Activated B cell treated with CpG ODN at 0.5 μM for 24 hours (primary cell): Measurements from ENCODE around the gene KCNJ1. TPM values are rescaled to one million over a fixed set of nuclear protein-coding genes. Genes with fewer than 3 reads are reported as not detected.

Experiments used
- ATAC-seq: fragments of 200-7000 bp; cut with Tn5 transposase; one replicate; pipeline ENCODE4 v1.10.0; 2021; ENCODE audit warnings: low read depth, mild to moderate bottlenecking, moderate library complexity
- CTCF ChIA-PET: fragments of 350-600 bp; sonication (Branson Sonifier 250); formaldehyde crosslinking; loops from one replicate; lab custom pipeline; 2021; ENCODE audit warnings: antibody characterized with exemption; lab: Charles Lee
- POLR2A ChIA-PET: fragments of 350-600 bp; sonication (Branson Sonifier 250); formaldehyde crosslinking; loops from one replicate; lab custom pipeline; 2021; ENCODE audit warnings: antibody characterized with exemption; lab: Charles Lee
- DNase-seq: peaks from one replicate; pipeline ENCODE4 v3.0.0; 2022
- H3K27ac Mint-ChIP-seq: one replicate; pipeline ENCODE4 v1.8.0; 2020; ENCODE audit warnings: mixed read lengths
- H3K27me3 Mint-ChIP-seq: one replicate; pipeline ENCODE4 v1.8.0; 2021; ENCODE audit warnings: mixed read lengths
- H3K36me3 Mint-ChIP-seq: one replicate; pipeline ENCODE4 v1.8.0; 2021; ENCODE audit warnings: low read depth, mixed read lengths
- H3K4me1 Mint-ChIP-seq: one replicate; pipeline ENCODE4 v1.8.0; 2021; ENCODE audit warnings: mixed read lengths
- H3K4me3 Mint-ChIP-seq: one replicate; pipeline ENCODE4 v1.8.0; 2020; ENCODE audit warnings: mild to moderate bottlenecking, mixed read lengths
- H3K9me3 Mint-ChIP-seq: one replicate; pipeline ENCODE4 v1.8.0; 2020; ENCODE audit warnings: mixed read lengths
- intact Hi-C: fragments of 100-400 bp; cut with micrococcal nuclease; formaldehyde crosslinking; loops from one replicate; pipeline ENCODE4 v1.15.1; 2024
- total RNA-seq: library from RNA; stranded (reverse); gene quantifications from 2 replicates; pipeline ENCODE4 v1.2.3, GENCODE V29; 2022
- TF ChIP-seq, protein P1 (sequence below): fragments of 200-600 bp; IDR thresholded peaks from one replicate; pipeline ENCODE4 v1.8.0; 2022; ENCODE audit warnings: antibody characterized with exemption, mild to moderate bottlenecking

Gene KCNJ1
- total RNA-seq, 1 donor from 2014 or later = not detected

- CTCF ChIA-PET = interaction anchor here (1.8 kb wide), 1 partner anchor 38 kb away, joined by 4 read pairs; no protein-coding TSS in a partner anchor
- Mint-ChIP-seq H3K4me3 (no peak overlapping the region), H3K4me1 (no peaks in the 10 kb centered on the region), H3K27me3 (no peaks in the 10 kb centered on the region), H3K36me3 (peaks cover 78% of the 10 kb centered on the region), H3K9me3 (no peaks in the 10 kb centered on the region), H3K27ac (no peak overlapping the region)
- DNase-seq = no peak
- TF ChIP-seq, protein P1, sequence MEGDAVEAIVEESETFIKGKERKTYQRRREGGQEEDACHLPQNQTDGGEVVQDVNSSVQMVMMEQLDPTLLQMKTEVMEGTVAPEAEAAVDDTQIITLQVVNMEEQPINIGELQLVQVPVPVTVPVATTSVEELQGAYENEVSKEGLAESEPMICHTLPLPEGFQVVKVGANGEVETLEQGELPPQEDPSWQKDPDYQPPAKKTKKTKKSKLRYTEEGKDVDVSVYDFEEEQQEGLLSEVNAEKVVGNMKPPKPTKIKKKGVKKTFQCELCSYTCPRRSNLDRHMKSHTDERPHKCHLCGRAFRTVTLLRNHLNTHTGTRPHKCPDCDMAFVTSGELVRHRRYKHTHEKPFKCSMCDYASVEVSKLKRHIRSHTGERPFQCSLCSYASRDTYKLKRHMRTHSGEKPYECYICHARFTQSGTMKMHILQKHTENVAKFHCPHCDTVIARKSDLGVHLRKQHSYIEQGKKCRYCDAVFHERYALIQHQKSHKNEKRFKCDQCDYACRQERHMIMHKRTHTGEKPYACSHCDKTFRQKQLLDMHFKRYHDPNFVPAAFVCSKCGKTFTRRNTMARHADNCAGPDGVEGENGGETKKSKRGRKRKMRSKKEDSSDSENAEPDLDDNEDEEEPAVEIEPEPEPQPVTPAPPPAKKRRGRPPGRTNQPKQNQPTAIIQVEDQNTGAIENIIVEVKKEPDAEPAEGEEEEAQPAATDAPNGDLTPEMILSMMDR = no peak
- POLR2A ChIA-PET = no interaction called here
- intact Hi-C loops = no loop called here
- ATAC-seq = no peak
Observed at GRCh38 chr11:128813729-128814128, 53.4 kb downstream of the KCNJ1 start.

DNA sequence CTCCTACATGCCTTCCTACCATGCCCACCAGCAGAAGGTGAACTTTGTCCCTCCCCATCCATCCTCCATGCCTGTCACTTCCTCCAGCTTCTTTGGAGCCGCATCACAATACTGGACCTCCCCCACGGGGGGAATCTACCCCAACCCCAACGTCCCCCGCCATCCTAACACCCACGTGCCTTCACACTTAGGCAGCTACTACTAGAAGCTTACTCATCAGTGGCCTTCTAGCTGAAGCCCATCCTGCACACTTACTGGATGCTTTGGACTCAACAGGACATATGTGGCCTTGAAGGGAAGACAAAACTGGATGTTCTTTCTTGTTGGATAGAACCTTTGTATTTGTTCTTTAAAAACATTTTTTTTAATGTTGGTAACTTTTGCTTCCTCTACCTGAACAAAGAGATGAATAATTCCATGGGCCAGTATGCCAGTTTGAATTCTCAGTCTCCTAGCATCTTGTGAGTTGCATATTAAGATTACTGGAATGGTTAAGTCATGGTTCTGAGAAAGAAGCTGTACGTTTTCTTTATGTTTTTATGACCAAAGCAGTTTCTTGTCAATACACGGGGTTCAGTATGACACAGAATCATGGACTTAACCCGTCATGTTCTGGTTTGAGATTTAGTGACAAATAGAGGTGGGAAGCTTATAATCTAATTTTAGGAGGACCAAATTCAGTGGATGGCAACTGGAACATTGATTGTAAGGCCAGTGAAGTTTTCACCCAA lies 56.1 kb downstream of the KCNJ1 start:
- intact Hi-C loops = no loop called here
- ATAC-seq = no peak
- H3K27ac Mint-ChIP-seq = peak overlapping the region; percentile 46

GRCh38 chr11:128809128-128809527 lies 58.0 kb downstream of the KCNJ1 start:
- no peak overlapping the region for H3K27ac Mint-ChIP-seq
- TF ChIP-seq, protein P1 = no peak
- CTCF ChIA-PET = interaction anchor here (1.1 to 1.2 kb wide), 2 partner anchors 22 to 638 kb away, joined by 3 read pairs; no protein-coding TSS in a partner anchor
- H3K36me3 Mint-ChIP-seq = peaks cover 90% of the 10 kb centered on the region
- H3K4me1 Mint-ChIP-seq = peaks cover 2% of the 10 kb centered on the region
- H3K4me3 Mint-ChIP-seq = no peak overlapping the region
- POLR2A ChIA-PET = no interaction called here
- DNase-seq = no peak
- H3K27me3 Mint-ChIP-seq = no peaks in the 10 kb centered on the region
- intact Hi-C loops = no loop called here
- ATAC-seq = no peak
- no peaks in the 10 kb centered on the region for H3K9me3 Mint-ChIP-seq

More for the DNA sequence above, 56.1 kb downstream of the KCNJ1 start:
- no peaks in the 10 kb centered on the region for H3K9me3 Mint-ChIP-seq
- DNase-seq = no peak
- H3K4me1 Mint-ChIP-seq = peaks cover 2% of the 10 kb centered on the region
- no peak overlapping the region for H3K4me3 Mint-ChIP-seq
- H3K27me3 Mint-ChIP-seq = no peaks in the 10 kb centered on the region
- H3K36me3 Mint-ChIP-seq = peaks cover 84% of the 10 kb centered on the region
- CTCF ChIA-PET = interaction anchor here (1.3 kb wide), 1 partner anchor 179 kb away, joined by 3 read pairs; no protein-coding TSS in a partner anchor
- POLR2A ChIA-PET = no interaction called here
- TF ChIP-seq, protein P1 = no peak

DNA sequence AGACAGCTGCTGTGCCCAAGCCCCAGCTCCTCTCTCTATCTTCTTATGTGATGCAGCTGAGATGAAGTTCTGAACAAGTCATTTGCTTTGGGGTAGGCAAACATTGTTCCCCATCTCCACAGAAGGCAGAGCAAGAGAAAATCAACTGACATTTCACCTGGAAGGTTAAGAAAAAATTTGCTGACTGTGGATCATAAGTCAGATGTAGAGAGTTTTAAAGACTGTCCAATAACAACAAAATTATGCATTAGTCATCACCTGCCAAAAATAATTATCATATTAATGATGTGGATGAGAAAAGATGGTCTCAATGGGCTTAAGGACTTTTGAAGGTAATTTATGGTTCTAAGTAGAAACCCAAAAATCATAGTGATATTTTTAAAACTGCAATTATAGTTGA lies 59.2 kb downstream of the KCNJ1 start:
- CTCF ChIA-PET = interaction anchor here (1.2 kb wide), 1 partner anchor 19 kb away, joined by 3 read pairs; no protein-coding TSS in a partner anchor
- peaks cover 2% of the 10 kb centered on the region for H3K4me1 Mint-ChIP-seq
- H3K27ac Mint-ChIP-seq = peak overlapping the region; percentile 46
- no peaks in the 10 kb centered on the region for H3K9me3 Mint-ChIP-seq
- POLR2A ChIA-PET = no interaction called here
- no peak for DNase-seq
- H3K36me3 Mint-ChIP-seq = peaks cover 91% of the 10 kb centered on the region
- intact Hi-C loops = no loop called here
- ATAC-seq = no peak
- TF ChIP-seq, protein P1 = no peak
- no peaks in the 10 kb centered on the region for H3K27me3 Mint-ChIP-seq
- H3K4me3 Mint-ChIP-seq = no peak overlapping the region

DNA sequence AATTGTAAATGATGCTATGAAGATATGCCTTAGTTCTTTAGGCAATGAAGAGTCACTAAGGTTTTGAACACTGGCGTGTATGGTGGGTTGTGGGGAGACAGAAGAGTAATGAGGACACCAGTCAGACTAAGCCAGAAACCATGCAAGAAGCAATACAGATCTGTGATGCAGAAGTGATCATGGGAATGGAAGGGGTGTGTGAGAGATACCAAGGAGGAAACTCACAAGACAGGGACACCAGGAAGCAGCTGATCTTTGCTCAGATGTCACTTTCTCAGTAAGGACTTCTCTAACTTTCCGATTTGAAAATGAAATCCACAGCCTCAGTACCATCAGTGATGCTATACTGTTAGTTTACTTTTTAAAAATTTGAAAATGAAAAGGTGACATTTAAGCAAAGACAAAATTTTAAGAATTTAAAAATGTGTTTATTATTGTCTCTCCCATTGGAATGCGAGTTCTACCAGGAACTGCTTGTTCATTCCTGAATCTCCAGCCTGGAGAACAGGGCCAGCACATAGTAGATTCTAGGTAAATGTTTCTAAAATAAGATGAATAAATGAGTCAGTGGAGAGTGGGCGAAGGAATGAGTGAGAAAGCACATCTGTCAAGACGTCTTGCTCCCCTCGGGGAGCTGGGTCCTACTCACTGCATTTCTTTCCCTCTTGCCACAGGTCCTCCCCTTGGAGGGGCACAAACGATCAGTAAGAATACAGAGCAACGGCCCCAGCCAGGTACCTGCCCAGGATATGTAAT lies 60.4 kb downstream of the KCNJ1 start:
- H3K36me3 Mint-ChIP-seq = peaks cover 96% of the 10 kb centered on the region
- intact Hi-C loops = no loop called here
- DNase-seq (no peak), ATAC-seq (no peak)
- CTCF ChIA-PET = no interaction called here
- TF ChIP-seq, protein P1 = no peak
- no peak overlapping the region for H3K4me3 Mint-ChIP-seq
- H3K9me3 Mint-ChIP-seq = no peaks in the 10 kb centered on the region
- peaks cover 12% of the 10 kb centered on the region for H3K4me1 Mint-ChIP-seq
- POLR2A ChIA-PET = no interaction called here
- H3K27me3 Mint-ChIP-seq = no peaks in the 10 kb centered on the region
- H3K27ac Mint-ChIP-seq = peak overlapping the region; percentile 42
